HEK293 (cell line): Measurements from ENCODE around the gene INPP5A.
A peak's percentile ranks its signal among the peaks of the same experiment; 100 is the strongest.

Experiments used
- CTCF ChIA-PET: fragments of 350-600 bp; formaldehyde crosslinking; extraction: SDS; loops from one replicate; lab custom pipeline; 2021; ENCODE audit warnings: antibody characterized with exemption; lab: Yijun Ruan, JAX
- POLR2A ChIA-PET: fragments of 300-600 bp; formaldehyde crosslinking; extraction: SDS; loops from one replicate; lab custom pipeline; 2020; ENCODE audit warnings: antibody characterized with exemption, inconsistent platforms; lab: Yijun Ruan, JAX
- H3K27ac ChIP-seq: fragments of 200-500 bp; sonication (Bioruptor generic); 2 replicates; pipeline ENCODE4 v1.5.1; 2014; ENCODE audit warnings: low read depth, low read length, control low read depth, inconsistent platforms; ENCODE audit errors: extremely low read depth
- H3K36me3 ChIP-seq, 2 experiments: fragments of 200-500 bp in 1 of 2; sonication (Bioruptor generic) in 1 of 2; 1 replicate in 1 of 2; 2 replicates in 1 of 2; pipeline ENCODE4 v1.5.1; 2014 to 2017; ENCODE audit warnings: inconsistent platforms in 2 of 2, low read length in 2 of 2; ENCODE audit not compliant: control insufficient read depth in 2 of 2, insufficient read depth in 1 of 2
- H3K4me1 ChIP-seq: fragments of 200-500 bp; sonication (Bioruptor generic); 2 replicates; pipeline ENCODE4 v1.5.1; 2014; ENCODE audit warnings: mild to moderate bottlenecking, low read length, inconsistent platforms; ENCODE audit not compliant: control insufficient read depth, insufficient read depth
- H3K4me3 ChIP-seq: 2 replicates; pipeline ENCODE4 v1.5.1; 2011; ENCODE audit warnings: low read depth, mild to moderate bottlenecking, control low read depth, low read length, moderate library complexity
- H3K9me3 ChIP-seq: fragments of 200-500 bp; sonication (Bioruptor generic); 2 replicates; pipeline ENCODE4 v1.5.1; 2014; ENCODE audit warnings: low read depth, low read length, inconsistent platforms; ENCODE audit not compliant: control insufficient read depth, insufficient read depth
- GLIS1 ChIP-seq: fragments of 450-650 bp; formaldehyde crosslinking; IDR thresholded peaks from 2 replicates; pipeline ENCODE4 v1.5.1; 2016; ENCODE audit warnings: missing biosample characterization, missing genetic modification characterization
- KLF1 ChIP-seq: fragments of 450-650 bp; formaldehyde crosslinking; IDR thresholded peaks from 2 replicates; pipeline ENCODE4 v1.5.1; 2016; ENCODE audit warnings: missing biosample characterization, missing genetic modification characterization
- OSR2 ChIP-seq: fragments of 450-650 bp; formaldehyde crosslinking; IDR thresholded peaks from 2 replicates; pipeline ENCODE4 v1.5.1; 2016; ENCODE audit warnings: missing biosample characterization, missing genetic modification characterization
- REPIN1 ChIP-seq: fragments of 450-650 bp; formaldehyde crosslinking; IDR thresholded peaks from 2 replicates; pipeline ENCODE4 v1.5.1; 2017; ENCODE audit warnings: missing biosample characterization, missing genetic modification characterization, low read depth
- SCRT1 ChIP-seq: fragments of 450-650 bp; formaldehyde crosslinking; IDR thresholded peaks from 2 replicates; pipeline ENCODE4 v1.5.1; 2016; ENCODE audit warnings: missing biosample characterization, missing genetic modification characterization, borderline replicate concordance
- SCRT2 ChIP-seq: fragments of 450-650 bp; formaldehyde crosslinking; IDR thresholded peaks from 2 replicates; pipeline ENCODE4 v1.5.1; 2016; ENCODE audit warnings: missing biosample characterization, missing genetic modification characterization
- ZNF133 ChIP-seq: fragments of 450-650 bp; formaldehyde crosslinking; IDR thresholded peaks from 2 replicates; pipeline ENCODE4 v1.5.1; 2016; ENCODE audit warnings: missing biosample characterization, missing genetic modification characterization
- ZNF146 ChIP-seq: fragments of 450-650 bp; formaldehyde crosslinking; IDR thresholded peaks from 2 replicates; pipeline ENCODE4 v1.5.1; 2016; ENCODE audit warnings: missing biosample characterization, missing genetic modification characterization
- ZNF174 ChIP-seq: fragments of 450-650 bp; formaldehyde crosslinking; IDR thresholded peaks from 2 replicates; pipeline ENCODE4 v1.5.0; 2017; ENCODE audit warnings: missing biosample characterization, mild to moderate bottlenecking, missing genetic modification characterization
- ZNF223 ChIP-seq: fragments of 450-650 bp; formaldehyde crosslinking; IDR thresholded peaks from 2 replicates; pipeline ENCODE4 v1.5.1; 2016; ENCODE audit warnings: missing biosample characterization, missing genetic modification characterization
- ZNF488 ChIP-seq: fragments of 450-650 bp; formaldehyde crosslinking; IDR thresholded peaks from 2 replicates; pipeline ENCODE4 v1.5.1; 2016; ENCODE audit warnings: missing biosample characterization, missing genetic modification characterization
- ZNF585B ChIP-seq: fragments of 450-650 bp; formaldehyde crosslinking; IDR thresholded peaks from 2 replicates; pipeline ENCODE4 v1.5.1; 2016; ENCODE audit warnings: missing biosample characterization, missing genetic modification characterization
- ZNF610 ChIP-seq: fragments of 450-650 bp; formaldehyde crosslinking; IDR thresholded peaks from 2 replicates; pipeline ENCODE4 v1.5.1; 2016; ENCODE audit warnings: missing biosample characterization, missing genetic modification characterization, borderline replicate concordance
- ZNF623 ChIP-seq: fragments of 450-650 bp; formaldehyde crosslinking; IDR thresholded peaks from 2 replicates; pipeline ENCODE4 v1.5.1; 2016; ENCODE audit warnings: missing biosample characterization, missing genetic modification characterization
- ZNF704 ChIP-seq: fragments of 450-650 bp; formaldehyde crosslinking; IDR thresholded peaks from 2 replicates; pipeline ENCODE4 v1.5.1; 2016; ENCODE audit warnings: missing biosample characterization, missing genetic modification characterization
- ZSCAN4 ChIP-seq: fragments of 450-650 bp; formaldehyde crosslinking; IDR thresholded peaks from 2 replicates; pipeline ENCODE4 v1.5.1; 2017; ENCODE audit warnings: missing biosample characterization, missing genetic modification characterization

INPP5A gene

GRCh38 chr10:132617737-132618052, 80.1 kb downstream of the INPP5A start:
- Histone ChIP-seq H3K4me3 (no peak overlapping the region), H3K27ac (no peak overlapping the region), H3K4me1 (no peaks in the 10 kb centered on the region), H3K36me3 (peaks cover 0 to 3% of the 10 kb centered on the region in 2 experiments; a peak in 1 of 3 replicates), H3K9me3 (no peaks in the 10 kb centered on the region)
- no peak for TF ChIP-seq OSR2
- TF ChIP-seq KLF1, result no peak
- TF ChIP-seq ZNF623, result no peak
- no peak for TF ChIP-seq ZSCAN4 (tag by site-specific recombination)
- TF ChIP-seq ZNF133 (tag by site-specific recombination), result no peak
- no peak for TF ChIP-seq ZNF704 (tag by site-specific recombination)
- peak; percentile 68; the same call in 1 of the 2 replicates for TF ChIP-seq SCRT1 (tag by site-specific recombination)
- no peak for TF ChIP-seq ZNF223
- CTCF ChIA-PET, result interaction anchor here (1.0 to 1.1 kb wide), 3 partner anchors 16 to 159 kb away, joined by 3 to 5 read pairs (median 3); no protein-coding TSS in a partner anchor
- POLR2A ChIA-PET, result no interaction called here

- Histone ChIP-seq H3K4me1 (no peaks in the 10 kb centered on the region), H3K27ac (no peak overlapping the region), H3K4me3 (no peak overlapping the region), H3K9me3 (no peaks in the 10 kb centered on the region), H3K36me3 (peaks cover 0 to 3% of the 10 kb centered on the region in 2 experiments; a peak in 1 of 3 replicates)
- POLR2A ChIA-PET, result no interaction called here
- CTCF ChIA-PET, result interaction anchor here (1.0 to 1.1 kb wide), 3 partner anchors 15 to 160 kb away, joined by 3 to 5 read pairs (median 3); no protein-coding TSS in a partner anchor
- TF ChIP-seq ZNF610 (tag by site-specific recombination), result no peak
- TF ChIP-seq ZNF146, result no peak
- no peak for TF ChIP-seq ZNF488 (tag by site-specific recombination)
- TF ChIP-seq REPIN1, result no peak
- TF ChIP-seq SCRT2 (tag by site-specific recombination), result no peak
- no peak for TF ChIP-seq GLIS1 (tag by site-specific recombination)
These were observed 80.8 kb downstream of the INPP5A start for GRCh38 chr10:132618158-132618919.

- H3K36me3 ChIP-seq, result peaks cover 0 to 3% of the 10 kb centered on the region in 2 experiments; a peak in 1 of 3 replicates
- no peak overlapping the region for H3K27ac ChIP-seq
- H3K4me3 ChIP-seq, result no peak overlapping the region
- no peaks in the 10 kb centered on the region for H3K9me3 ChIP-seq
- TF ChIP-seq ZNF585B (tag by site-specific recombination) (peak; percentile 83), ZNF174 (tag by site-specific recombination) (no peak)
- H3K4me1 ChIP-seq, result no peaks in the 10 kb centered on the region
- POLR2A ChIA-PET, result no interaction called here
- CTCF ChIA-PET, result no interaction called here
These were observed 82.3 kb downstream of the INPP5A start for GRCh38 chr10:132619927-132620326.
